RWPE2 (cell line): ENCODE measurements around the gene MADD.

ENCODE experiments used
- ATAC-seq: fragments of 200-7000 bp; cut with Tn5 transposase; 3 replicates; pipeline ENCODE4 v1.9.1; 2021; ENCODE audit warnings: low read depth
- DNase-seq: peaks from one replicate; pipeline ENCODE4 v3.0.0-alpha.2; 2020; ENCODE audit warnings: low spot score
- H3K27ac ChIP-seq: fragments of 450-650 bp; 2 replicates; pipeline ENCODE4 v1.5.1; 2017; ENCODE audit warnings: mild to moderate bottlenecking; ENCODE audit not compliant: poor library complexity, severe bottlenecking
- H3K27me3 ChIP-seq: fragments of 250-450 bp; sonication (Bioruptor Pico); 2 replicates; pipeline ENCODE4 v1.5.1; 2021; ENCODE audit warnings: mild to moderate bottlenecking, moderate library complexity; ENCODE audit not compliant: insufficient read depth, poor library complexity, severe bottlenecking
- H3K36me3 ChIP-seq: fragments of 250-450 bp; sonication (Bioruptor Pico); 2 replicates; pipeline ENCODE4 v1.5.1; 2020; ENCODE audit warnings: low read depth, mild to moderate bottlenecking, moderate library complexity
- H3K4me1 ChIP-seq: fragments of 250-450 bp; sonication (Bioruptor Pico); 2 replicates; pipeline ENCODE4 v1.5.1; 2021; ENCODE audit warnings: mild to moderate bottlenecking, moderate library complexity; ENCODE audit not compliant: insufficient read depth, poor library complexity, severe bottlenecking
- H3K4me3 ChIP-seq: fragments of 250-450 bp; sonication (Bioruptor Pico); 2 replicates; pipeline ENCODE4 v1.5.1; 2021; ENCODE audit warnings: mild to moderate bottlenecking, moderate library complexity; ENCODE audit not compliant: severe bottlenecking
- H3K9me3 ChIP-seq: fragments of 250-450 bp; sonication (Bioruptor Pico); 2 replicates; pipeline ENCODE4 v1.5.1; 2021; ENCODE audit warnings: mild to moderate bottlenecking, moderate library complexity; ENCODE audit not compliant: severe bottlenecking
- CTCF ChIP-seq: fragments of 450-650 bp; IDR thresholded peaks from one replicate; pipeline ENCODE4 v1.5.1; 2017; ENCODE audit warnings: mild to moderate bottlenecking, moderate library complexity; ENCODE audit not compliant: poor library complexity, severe bottlenecking

The MADD gene

GRCh38 chr11:47296045-47296444, 26.1 kb downstream of the MADD start:
- no peak overlapping the region for H3K4me3 ChIP-seq
- no peak overlapping the region for H3K27ac ChIP-seq
- no peak for TF ChIP-seq CTCF
- ATAC-seq (no peak), DNase-seq (no peak)
- no peaks in the 10 kb centered on the region for H3K27me3 ChIP-seq
- peaks cover 39% of the 10 kb centered on the region for H3K36me3 ChIP-seq
- H3K9me3 ChIP-seq: no peaks in the 10 kb centered on the region
- H3K4me1 ChIP-seq: no peaks in the 10 kb centered on the region

GRCh38 chr11:47299078-47299477, 29.1 kb downstream of the MADD start:
- ATAC-seq: no peak
- Histone ChIP-seq H3K4me3 (no peak overlapping the region), H3K9me3 (peaks cover 5% of the 10 kb centered on the region), H3K36me3 (peaks cover 63% of the 10 kb centered on the region), H3K27me3 (no peaks in the 10 kb centered on the region), H3K4me1 (no peaks in the 10 kb centered on the region), H3K27ac (no peak overlapping the region)
- TF ChIP-seq CTCF: no peak
- no peak for DNase-seq

- Histone ChIP-seq H3K4me3 (no peak overlapping the region), H3K4me1 (no peaks in the 10 kb centered on the region), H3K36me3 (peaks cover 56% of the 10 kb centered on the region), H3K27me3 (no peaks in the 10 kb centered on the region), H3K27ac (no peak overlapping the region), H3K9me3 (peaks cover 5% of the 10 kb centered on the region)
- no peak for TF ChIP-seq CTCF
- ATAC-seq (no peak), DNase-seq (no peak)
Observed at GRCh38 chr11:47302853-47303252, 32.9 kb downstream of the MADD start.

- peaks cover 61% of the 10 kb centered on the region for H3K36me3 ChIP-seq
- H3K4me3 ChIP-seq: no peak overlapping the region
- H3K27me3 ChIP-seq: no peaks in the 10 kb centered on the region
- no peaks in the 10 kb centered on the region for H3K4me1 ChIP-seq
- H3K27ac ChIP-seq: no peak overlapping the region
- H3K9me3 ChIP-seq: peaks cover 5% of the 10 kb centered on the region
- DNase-seq: no peak
- ATAC-seq: no peak; the same call in 2 of the 3 replicates
- TF ChIP-seq CTCF: no peak
Observed at GRCh38 chr11:47305734-47306483, 36.0 kb downstream of the MADD start.

GRCh38 chr11:47306484-47306844, 36.5 kb downstream of the MADD start:
- Histone ChIP-seq H3K27me3 (no peaks in the 10 kb centered on the region), H3K9me3 (peaks cover 5% of the 10 kb centered on the region), H3K4me1 (no peaks in the 10 kb centered on the region), H3K4me3 (no peak overlapping the region), H3K27ac (no peak overlapping the region), H3K36me3 (peaks cover 56% of the 10 kb centered on the region)
- no peak for DNase-seq
- TF ChIP-seq CTCF: no peak
- no peak for ATAC-seq
